Activated CD8-positive, alpha-beta T cell treated with anti-CD3 and anti-CD28 coated beads for 36 hours (primary cell): ENCODE measurements around the gene DRG2. TPM values are rescaled to one million over a fixed set of nuclear protein-coding genes. Genes with fewer than 3 reads are reported as not detected.

Experiments used
- ATAC-seq: fragments of 200-7000 bp; cut with Tn5 transposase; one replicate; pipeline ENCODE4 v1.10.0; 2021; ENCODE audit warnings: mild to moderate bottlenecking, moderate library complexity
- CTCF ChIA-PET: fragments of 350-600 bp; sonication (Branson Sonifier 250); formaldehyde crosslinking; loops from one replicate; lab custom pipeline; 2021; ENCODE audit warnings: antibody characterized with exemption; lab: Charles Lee
- POLR2A ChIA-PET: fragments of 350-600 bp; sonication (Branson Sonifier 250); formaldehyde crosslinking; loops from one replicate; lab custom pipeline; 2021; ENCODE audit warnings: antibody characterized with exemption; lab: Charles Lee
- DNase-seq: peaks from one replicate; pipeline ENCODE4 v3.0.0-alpha.2; 2020
- H3K27ac Mint-ChIP-seq: one replicate; pipeline ENCODE4 v1.8.0; 2021; ENCODE audit warnings: mild to moderate bottlenecking, mixed read lengths
- H3K27me3 Mint-ChIP-seq: one replicate; pipeline ENCODE4 v1.8.0; 2021; ENCODE audit warnings: mixed read lengths
- H3K36me3 Mint-ChIP-seq: one replicate; pipeline ENCODE4 v1.8.0; 2021; ENCODE audit warnings: low read depth, mixed read lengths
- H3K4me1 Mint-ChIP-seq: one replicate; pipeline ENCODE4 v1.8.0; 2021; ENCODE audit warnings: low read depth, mixed read lengths
- H3K4me3 Mint-ChIP-seq: one replicate; pipeline ENCODE4 v1.8.0; 2021; ENCODE audit warnings: mild to moderate bottlenecking, moderate library complexity, mixed read lengths
- H3K9me3 Mint-ChIP-seq: one replicate; pipeline ENCODE4 v1.8.0; 2021; ENCODE audit warnings: mixed read lengths
- CTCF ChIP-seq: fragments of 200-600 bp; IDR thresholded peaks from one replicate; pipeline ENCODE4 v1.8.0; 2022; ENCODE audit warnings: antibody characterized with exemption, mild to moderate bottlenecking
- intact Hi-C: fragments of 100-400 bp; cut with micrococcal nuclease; formaldehyde crosslinking; loops from one replicate; pipeline ENCODE4 v1.10.0; 2022
- total RNA-seq, 2 experiments: library from RNA; stranded (reverse); gene quantifications; one replicate each; pipeline ENCODE4 v1.2.3, GENCODE V29; 2021

Gene DRG2
- total RNA-seq, 2 experiments from 2014 or later: 45.0 to 45.1 TPM

GRCh38 chr17:18074566-18075272 lies 13.0 kb upstream of the DRG2 start:
- intact Hi-C loops: no loop called here
- peaks cover 5% of the 10 kb centered on the region for H3K27me3 Mint-ChIP-seq
- peaks cover 2% of the 10 kb centered on the region for H3K4me1 Mint-ChIP-seq
- CTCF ChIA-PET: no interaction called here
- POLR2A ChIA-PET: no interaction called here
- no peaks in the 10 kb centered on the region for H3K36me3 Mint-ChIP-seq
- ATAC-seq (no peak), DNase-seq (no peak)
- no peak overlapping the region for H3K4me3 Mint-ChIP-seq
- H3K9me3 Mint-ChIP-seq: no peaks in the 10 kb centered on the region
- no peak overlapping the region for H3K27ac Mint-ChIP-seq
- TF ChIP-seq CTCF: no peak

- no peaks in the 10 kb centered on the region for H3K9me3 Mint-ChIP-seq
- H3K4me3 Mint-ChIP-seq: no peak overlapping the region
- TF ChIP-seq CTCF: no peak
- no peak overlapping the region for H3K27ac Mint-ChIP-seq
- POLR2A ChIA-PET: no interaction called here
- H3K4me1 Mint-ChIP-seq: no peaks in the 10 kb centered on the region
- DNase-seq: no peak
- no peak for ATAC-seq
- intact Hi-C loops: no loop called here
- CTCF ChIA-PET: no interaction called here
- peaks cover 7% of the 10 kb centered on the region for H3K27me3 Mint-ChIP-seq
- no peaks in the 10 kb centered on the region for H3K36me3 Mint-ChIP-seq
These were observed 10.8 kb upstream of the DRG2 start for GRCh38 chr17:18076936-18077335.

GRCh38 chr17:18079543-18079942 lies 8.2 kb upstream of the DRG2 start:
- DNase-seq: no peak
- intact Hi-C loops: no loop called here
- Mint-ChIP-seq H3K4me3 (no peak overlapping the region), H3K9me3 (no peaks in the 10 kb centered on the region), H3K27ac (no peak overlapping the region), H3K36me3 (no peaks in the 10 kb centered on the region), H3K27me3 (peaks cover 7% of the 10 kb centered on the region), H3K4me1 (no peaks in the 10 kb centered on the region)
- POLR2A ChIA-PET: no interaction called here
- CTCF ChIA-PET: no interaction called here
- no peak for TF ChIP-seq CTCF
- no peak for ATAC-seq

- DNase-seq: no peak
- Mint-ChIP-seq H3K4me3 (no peak overlapping the region), H3K4me1 (peaks cover 12% of the 10 kb centered on the region), H3K27ac (no peak overlapping the region), H3K9me3 (no peaks in the 10 kb centered on the region), H3K36me3 (peaks cover 2% of the 10 kb centered on the region), H3K27me3 (peaks cover 2% of the 10 kb centered on the region)
- no peak for TF ChIP-seq CTCF
- intact Hi-C loops: no loop called here
- ChIA-PET CTCF (no interaction called here), POLR2A (interaction anchor here (0.7 to 1.2 kb wide), 2 partner anchors 22 to 104 kb away, joined by 3 read pairs; no protein-coding TSS in a partner anchor)
- ATAC-seq: no peak
These were observed 3.5 kb upstream of the DRG2 start for GRCh38 chr17:18084256-18084655.

DNA sequence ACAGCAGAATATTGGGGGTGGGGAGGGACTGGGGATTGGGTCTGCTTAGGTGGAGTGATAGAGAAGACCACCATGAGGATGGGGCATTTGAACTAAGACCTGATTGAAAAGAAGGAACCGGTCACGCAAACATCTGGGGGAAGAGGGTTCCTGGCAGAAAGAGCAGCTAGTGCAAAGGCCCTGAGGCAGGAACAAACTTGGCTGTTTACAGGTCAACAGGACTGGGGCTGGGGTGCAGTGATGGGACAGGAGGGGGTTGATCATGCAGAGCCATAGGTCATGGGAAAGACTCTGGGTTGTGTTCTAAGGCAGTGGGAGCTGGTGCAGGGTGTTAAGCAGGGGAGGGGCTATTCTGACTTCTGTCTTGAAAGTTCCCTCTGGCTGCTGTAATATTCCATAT lies 1.9 kb downstream of the DRG2 start:
- peaks cover 26% of the 10 kb centered on the region for H3K4me1 Mint-ChIP-seq
- ATAC-seq (no peak), DNase-seq (no peak)
- peak overlapping the region; percentile 98 for H3K4me3 Mint-ChIP-seq
- no peaks in the 10 kb centered on the region for H3K9me3 Mint-ChIP-seq
- intact Hi-C loops: no loop called here
- no peak for TF ChIP-seq CTCF
- H3K27ac Mint-ChIP-seq: peak overlapping the region; percentile 25
- peaks cover 27% of the 10 kb centered on the region for H3K36me3 Mint-ChIP-seq
- POLR2A ChIA-PET: interaction anchor here (1.1 to 1.9 kb wide), 2 partner anchors 10 to 92 kb away, joined by 4 to 6 read pairs; no protein-coding TSS in a partner anchor
- H3K27me3 Mint-ChIP-seq: no peaks in the 10 kb centered on the region
- CTCF ChIA-PET: no interaction called here
